Progenitor cell of endocrine pancreas (in vitro differentiated cells): ENCODE measurements around the gene KRT79. TPM values are rescaled to one million over a fixed set of nuclear protein-coding genes. Genes with fewer than 3 reads are reported as not detected.

ENCODE experiments used
- DNase-seq: peaks from one replicate; pipeline ENCODE4 v3.0.0; 2021; ENCODE audit warnings: low spot score; ENCODE audit not compliant: unreplicated experiment
- H3K27ac Mint-ChIP-seq: 2 replicates; pipeline ENCODE4 v1.8.0; 2021; ENCODE audit warnings: mild to moderate bottlenecking, moderate library complexity, mixed read lengths
- H3K27me3 Mint-ChIP-seq: 2 replicates; pipeline ENCODE4 v1.8.0; 2021; ENCODE audit warnings: mixed read lengths
- H3K36me3 Mint-ChIP-seq: 2 replicates; pipeline ENCODE4 v1.8.0; 2022; ENCODE audit warnings: mixed read lengths; ENCODE audit not compliant: insufficient read depth
- H3K4me1 Mint-ChIP-seq: 2 replicates; pipeline ENCODE4 v1.8.0; 2021; ENCODE audit warnings: low read depth, mixed read lengths
- H3K4me3 Mint-ChIP-seq: 2 replicates; pipeline ENCODE4 v1.8.0; 2021; ENCODE audit warnings: low read depth, mild to moderate bottlenecking, moderate library complexity, mixed read lengths
- H3K9me3 Mint-ChIP-seq: 2 replicates; pipeline ENCODE4 v1.8.0; 2021; ENCODE audit warnings: low read depth, mixed read lengths
- CTCF ChIP-seq: fragments of 200-600 bp; sonication (generic); IDR thresholded peaks from one replicate; pipeline ENCODE4 v1.5.0; 2021; ENCODE audit warnings: antibody characterized with exemption, mild to moderate bottlenecking; ENCODE audit not compliant: unreplicated experiment
- total RNA-seq: library from RNA; stranded (reverse); gene quantifications from 2 replicates; pipeline ENCODE4 v1.2.1, GENCODE V29; 2021

The KRT79 gene
- total RNA-seq, 1 donor from 2014 or later = not detected

GRCh38 chr12:52812749-52813148, 21.4 kb downstream of the KRT79 start:
- no peaks in the 10 kb centered on the region for H3K36me3 Mint-ChIP-seq
- DNase-seq = no peak
- H3K27me3 Mint-ChIP-seq = peaks cover 46% of the 10 kb centered on the region
- TF ChIP-seq CTCF = no peak
- no peak overlapping the region for H3K4me3 Mint-ChIP-seq
- H3K4me1 Mint-ChIP-seq = peaks cover 18% of the 10 kb centered on the region
- H3K27ac Mint-ChIP-seq = no peak overlapping the region
- H3K9me3 Mint-ChIP-seq = no peaks in the 10 kb centered on the region

GRCh38 chr12:52812073-52812400, 22.1 kb downstream of the KRT79 start:
- Mint-ChIP-seq H3K27me3 (peaks cover 48% of the 10 kb centered on the region), H3K4me1 (peaks cover 18% of the 10 kb centered on the region), H3K27ac (no peak overlapping the region), H3K4me3 (no peak overlapping the region), H3K9me3 (no peaks in the 10 kb centered on the region), H3K36me3 (no peaks in the 10 kb centered on the region)
- DNase-seq = no peak
- no peak for TF ChIP-seq CTCF

- DNase-seq = no peak
- Mint-ChIP-seq H3K4me3 (no peak overlapping the region), H3K27ac (no peak overlapping the region), H3K4me1 (peaks cover 18% of the 10 kb centered on the region), H3K27me3 (peaks cover 54% of the 10 kb centered on the region), H3K9me3 (no peaks in the 10 kb centered on the region), H3K36me3 (no peaks in the 10 kb centered on the region)
- no peak for TF ChIP-seq CTCF
Observed at GRCh38 chr12:52811191-52812072, 22.7 kb downstream of the KRT79 start.

- Mint-ChIP-seq H3K36me3 (no peaks in the 10 kb centered on the region), H3K27ac (no peak overlapping the region), H3K9me3 (no peaks in the 10 kb centered on the region), H3K27me3 (peaks cover 56% of the 10 kb centered on the region), H3K4me3 (no peak overlapping the region), H3K4me1 (peaks cover 16% of the 10 kb centered on the region)
- no peak for DNase-seq
- no peak for TF ChIP-seq CTCF
Observed at GRCh38 chr12:52810554-52810953, 23.6 kb downstream of the KRT79 start.

GRCh38 chr12:52809166-52809565, 24.9 kb downstream of the KRT79 start:
- Mint-ChIP-seq H3K9me3 (no peaks in the 10 kb centered on the region), H3K4me1 (peaks cover 6% of the 10 kb centered on the region), H3K27ac (no peak overlapping the region), H3K36me3 (no peaks in the 10 kb centered on the region), H3K4me3 (no peak overlapping the region), H3K27me3 (peaks cover 57% of the 10 kb centered on the region)
- no peak for TF ChIP-seq CTCF
- no peak for DNase-seq
